Loucy (cell line): ENCODE results near the gene EFHD1.
"Not testable (repeated sequence)": the region's sequence is repeated elsewhere in the genome, so short reads cannot be mapped to it uniquely, and the experiment has no call there.

Source experiments
- H2AFZ ChIP-seq: fragments of 200-600 bp; sonication (generic); 2 replicates; pipeline ENCODE4 v1.6.0; 2016; ENCODE audit warnings: antibody characterized with exemption, mild to moderate bottlenecking, low read length, moderate library complexity
- H3F3A ChIP-seq: fragments of 200-600 bp; 2 replicates; pipeline ENCODE4 v1.6.0; 2016; ENCODE audit warnings: antibody characterized with exemption, low read depth, mild to moderate bottlenecking
- H3K27me3 ChIP-seq: fragments of 200-600 bp; sonication (generic); 2 replicates; pipeline ENCODE4 v1.6.1; 2014; ENCODE audit warnings: low read length, mild to moderate bottlenecking; ENCODE audit not compliant: insufficient read depth, poor library complexity, severe bottlenecking
- H3K36me3 ChIP-seq: fragments of 200-600 bp; sonication (generic); 2 replicates; pipeline ENCODE4 v1.6.1; 2016; ENCODE audit warnings: low read length; ENCODE audit not compliant: insufficient read depth
- H3K4me1 ChIP-seq: fragments of 200-600 bp; sonication (generic); 2 replicates; pipeline ENCODE4 v1.5.1; 2014; ENCODE audit warnings: low read length, mild to moderate bottlenecking; ENCODE audit not compliant: insufficient read depth, poor library complexity, severe bottlenecking
- H3K4me2 ChIP-seq: fragments of 200-600 bp; sonication (generic); 2 replicates; pipeline ENCODE4 v1.6.0; 2014; ENCODE audit warnings: antibody characterized with exemption, low read length, low read depth, mild to moderate bottlenecking; ENCODE audit not compliant: poor library complexity, severe bottlenecking
- H3K4me3 ChIP-seq: fragments of 200-600 bp; sonication (generic); 2 replicates; pipeline ENCODE4 v1.5.1; 2014; ENCODE audit warnings: low read length, mild to moderate bottlenecking, mixed read lengths; ENCODE audit not compliant: poor library complexity, severe bottlenecking
- H3K79me2 ChIP-seq: fragments of 200-600 bp; sonication (generic); 2 replicates; pipeline ENCODE4 v1.6.1; 2014; ENCODE audit warnings: low read length; ENCODE audit not compliant: insufficient read depth
- H3K9ac ChIP-seq: fragments of 200-600 bp; sonication (generic); 2 replicates; pipeline ENCODE4 v1.6.0; 2014; ENCODE audit warnings: mild to moderate bottlenecking, low read depth, low read length, moderate library complexity; ENCODE audit not compliant: poor library complexity, severe bottlenecking
- H3K9me2 ChIP-seq: fragments of 200-600 bp; sonication (generic); replicated peaks from 2 replicates; pipeline ENCODE4 v1.6.1; 2016; ENCODE audit warnings: low read depth, low read length, mixed read lengths
- H3K9me3 ChIP-seq: fragments of 200-600 bp; sonication (generic); 2 replicates; pipeline ENCODE4 v1.6.1; 2014; ENCODE audit warnings: mild to moderate bottlenecking, antibody characterized with exemption, low read length, low read depth; ENCODE audit not compliant: insufficient read depth
- H4K20me1 ChIP-seq: fragments of 200-600 bp; sonication (generic); 2 replicates; pipeline ENCODE4 v1.6.0; 2014; ENCODE audit warnings: antibody characterized with exemption, low read length, mild to moderate bottlenecking; ENCODE audit not compliant: insufficient read depth, poor library complexity, severe bottlenecking
- CTCF ChIP-seq: fragments of 200-600 bp; sonication (generic); conservative IDR thresholded peaks from 2 replicates; pipeline ENCODE4 v1.5.1; 2014; ENCODE audit warnings: mild to moderate bottlenecking, antibody characterized with exemption, low read length
- EZH2phosphoT487 ChIP-seq: fragments of 200-600 bp; IDR thresholded peaks from 2 replicates; pipeline ENCODE4 v1.6.1; 2018; ENCODE audit warnings: antibody characterized with exemption, mild to moderate bottlenecking, moderate library complexity, borderline replicate concordance

Gene EFHD1

DNA sequence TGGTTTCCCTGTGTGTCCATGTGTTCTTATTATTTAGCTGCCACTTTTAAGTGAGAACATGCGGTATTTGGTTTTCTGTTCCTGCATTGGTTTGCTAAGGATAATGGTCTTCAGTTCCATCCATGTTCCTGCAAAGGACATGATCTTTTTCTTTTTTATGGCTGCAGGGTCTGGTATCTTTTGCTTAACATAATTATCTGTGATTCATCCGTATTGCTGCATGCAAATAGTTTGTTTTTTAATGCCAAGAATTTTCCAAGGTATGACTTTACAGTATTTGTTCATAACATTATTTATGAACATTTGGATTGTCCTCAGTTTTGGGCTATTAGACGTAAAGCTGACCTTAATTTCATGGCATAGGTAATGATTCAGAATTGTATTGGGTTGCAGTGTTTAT, 81.6 kb downstream of the EFHD1 start:
- H3K9me3 ChIP-seq, result no peaks in the 10 kb centered on the region
- H3K9ac ChIP-seq, result no peak overlapping the region
- H3F3A ChIP-seq, result no peaks in the 10 kb centered on the region
- H3K4me3 ChIP-seq, result no peak overlapping the region
- H2AFZ ChIP-seq, result no peak overlapping the region
- H3K4me1 ChIP-seq, result no peaks in the 10 kb centered on the region
- H3K9me2 ChIP-seq, result no peaks in the 10 kb centered on the region
- H3K79me2 ChIP-seq, result peaks cover 71% of the 10 kb centered on the region
- TF ChIP-seq CTCF, result no peak
- no peak for TF ChIP-seq EZH2phosphoT487
- H4K20me1 ChIP-seq, result peaks cover 14% of the 10 kb centered on the region
- H3K36me3 ChIP-seq, result peaks cover 16% of the 10 kb centered on the region; the same call in 1 of the 2 replicates
- H3K27me3 ChIP-seq, result no peaks in the 10 kb centered on the region
- H3K4me2 ChIP-seq, result no peak overlapping the region

DNA sequence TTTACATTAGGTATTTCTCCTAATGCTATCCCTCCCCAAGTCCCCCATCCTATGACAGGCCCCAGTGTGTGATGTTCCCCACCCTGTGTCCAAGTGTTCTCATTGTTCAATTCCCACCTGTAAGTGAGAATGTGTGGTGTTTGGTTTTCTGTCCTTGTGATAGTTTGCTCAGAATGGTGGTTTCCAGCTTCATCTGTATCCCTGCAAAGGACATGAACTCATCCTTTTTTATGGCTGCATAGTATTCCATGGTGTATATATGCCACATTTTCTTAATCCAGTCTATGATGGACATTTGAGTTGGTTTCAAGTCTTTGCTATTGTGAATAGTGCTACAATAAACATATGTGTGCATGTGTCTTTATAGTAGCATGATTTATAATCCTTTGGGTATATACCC, 86.7 kb downstream of the EFHD1 start:
- peaks cover 60% of the 10 kb centered on the region for H3K79me2 ChIP-seq
- not testable (repeated sequence) for H3F3A ChIP-seq, H2AFZ ChIP-seq, H3K9me2 ChIP-seq, H3K27me3 ChIP-seq, H3K4me2 ChIP-seq, H3K9ac ChIP-seq, H3K9me3 ChIP-seq, H3K4me3 ChIP-seq
- peaks cover 20% of the 10 kb centered on the region for H3K4me1 ChIP-seq
- peaks cover 34% of the 10 kb centered on the region; the same call in 1 of the 2 replicates for H3K36me3 ChIP-seq
- H4K20me1 ChIP-seq, result peaks cover 20% of the 10 kb centered on the region

DNA sequence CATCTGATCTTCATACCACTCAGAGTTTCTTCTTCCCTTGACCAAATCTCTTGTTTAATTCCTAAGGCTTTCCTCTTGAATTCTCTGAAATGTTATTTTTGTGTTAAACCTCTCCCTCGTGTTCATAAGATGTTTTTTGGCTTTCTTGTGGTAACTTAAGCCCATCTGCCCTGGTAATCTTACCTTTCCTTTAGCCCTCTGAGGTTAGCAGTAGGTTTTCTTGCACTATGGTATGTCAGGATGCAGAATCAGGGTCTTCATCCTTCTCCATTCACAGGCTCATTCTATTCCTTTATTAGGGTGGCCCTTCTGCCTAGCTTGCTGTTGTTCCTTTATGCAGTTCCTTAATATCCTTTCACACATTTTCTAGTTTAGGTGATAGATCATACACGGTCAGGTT, 87.9 kb downstream of the EFHD1 start:
- Histone ChIP-seq H3K27me3 (no peaks in the 10 kb centered on the region), H3K9ac (no peak overlapping the region), H3K4me1 (peaks cover 20% of the 10 kb centered on the region), H4K20me1 (peaks cover 18% of the 10 kb centered on the region), H3K9me2 (no peaks in the 10 kb centered on the region), H3K4me3 (no peak overlapping the region), H3K9me3 (no peaks in the 10 kb centered on the region), H3K4me2 (peak overlapping the region; percentile 33), H3K79me2 (peaks cover 48% of the 10 kb centered on the region), H3F3A (no peaks in the 10 kb centered on the region), H2AFZ (no peak overlapping the region), H3K36me3 (peaks cover 44% of the 10 kb centered on the region; the same call in 1 of the 2 replicates)
- TF ChIP-seq EZH2phosphoT487 (no peak), CTCF (no peak)

DNA sequence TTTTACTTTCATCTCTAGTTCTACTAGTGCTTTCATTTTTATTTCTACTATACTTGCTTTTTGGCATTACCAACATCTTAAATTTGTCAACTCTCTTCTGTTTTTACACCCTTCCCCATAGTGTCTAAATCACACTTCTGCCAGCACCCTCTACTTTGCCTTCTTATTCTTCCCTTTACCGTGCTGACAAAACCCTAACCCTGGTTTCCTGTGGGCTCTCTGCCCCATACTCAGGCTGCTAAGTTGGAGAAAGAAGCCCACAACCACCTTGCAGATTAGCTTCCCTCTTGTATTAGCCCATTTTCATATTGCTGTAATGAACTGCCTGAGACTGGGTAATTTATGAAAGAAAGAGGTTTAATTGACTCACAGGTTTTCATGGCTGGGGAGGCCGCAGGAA, 88.5 kb downstream of the EFHD1 start:
- Histone ChIP-seq H3K4me2 (peak overlapping the region; percentile 33), H3K27me3 (no peaks in the 10 kb centered on the region), H2AFZ (no peak overlapping the region), H3F3A (no peaks in the 10 kb centered on the region), H3K9me3 (no peaks in the 10 kb centered on the region), H3K9me2 (no peaks in the 10 kb centered on the region), H3K9ac (no peak overlapping the region), H3K79me2 (peaks cover 42% of the 10 kb centered on the region), H3K4me3 (no peak overlapping the region), H3K4me1 (peaks cover 20% of the 10 kb centered on the region), H3K36me3 (peaks cover 46% of the 10 kb centered on the region; the same call in 1 of the 2 replicates), H4K20me1 (peaks cover 18% of the 10 kb centered on the region)
- TF ChIP-seq CTCF (no peak), EZH2phosphoT487 (no peak)
